ENCODE results near the gene GABARAPL1. TPM values are rescaled to one million over a fixed set of nuclear protein-coding genes. Genes with fewer than 3 reads are reported as not detected.
"Not testable (repeated sequence)": the region's sequence is repeated elsewhere in the genome, so short reads cannot be mapped to it uniquely, and the experiment has no call there.

Gene GABARAPL1
- total and polyA plus RNA-seq, 10 of the 15 experiments (the other 5 are each of a cell fraction or from before 2014, with no cell fraction given) = 0.42 to 3.7 (median 1.4) TPM

DNA sequence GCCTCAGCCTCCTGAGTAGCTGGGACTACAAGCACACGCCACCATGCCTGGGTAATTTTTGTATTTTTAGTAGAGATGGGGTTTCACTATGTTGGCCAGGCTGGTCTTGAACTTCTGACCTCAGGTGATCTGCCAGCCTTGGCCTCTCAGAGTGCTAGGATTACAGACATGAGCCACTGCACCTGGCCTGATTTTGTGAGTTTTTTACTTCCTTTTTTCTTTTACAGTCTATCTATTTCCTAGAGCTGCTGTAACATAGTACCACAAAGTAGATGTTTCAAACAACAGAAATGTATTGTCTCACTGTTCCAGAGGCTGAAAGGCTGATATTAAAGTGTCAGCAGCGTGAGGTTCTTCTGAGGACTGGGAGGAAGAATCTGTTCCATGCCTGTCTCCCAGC, 8.2 kb upstream of the GABARAPL1 start:
- H3K9me3 ChIP-seq (replicated peaks; ENCODE audit: control insufficient read depth, insufficient read depth, low read length); SMC1A ChIA-PET (ENCODE audit: uncharacterized antibody, unreplicated experiment); H3K79me2 ChIP-seq (ENCODE audit: control insufficient read depth, insufficient read depth, low read length); H3K27ac ChIP-seq (ENCODE audit: control insufficient read depth, insufficient read depth); CTCF ChIA-PET; H3K9ac ChIP-seq (ENCODE audit: control insufficient read depth, insufficient read depth, low read length); H2AFZ ChIP-seq (ENCODE audit: control insufficient read depth, low read depth, low read length); H3K4me1 ChIP-seq (ENCODE audit: control insufficient read depth, insufficient read depth, low read length); FAIRE-seq; in situ Hi-C loops (cut with MboI); ATAC-seq; H3K36me3 ChIP-seq (ENCODE audit: control insufficient read depth in 2 of 2, insufficient read depth in 2 of 2, low read length in 1 of 2); H3K4me2 ChIP-seq (ENCODE audit: control insufficient read depth, insufficient read depth); H3K4me3 ChIP-seq; intact Hi-C loops (cut with micrococcal nuclease; ENCODE audit: unreplicated experiment); POLR2A ChIA-PET; H3K27me3 ChIP-seq (replicated peaks in 1 of 2; ENCODE audit: control insufficient read depth in 2 of 2, insufficient read depth in 2 of 2, low read length in 1 of 2); H4K20me1 ChIP-seq (ENCODE audit: control insufficient read depth, insufficient read depth); BruUV-seq (replicated peaks); DNase-seq (ENCODE audit: low read depth, low spot score): not testable (repeated sequence)
- RAD21 ChIA-PET (ENCODE audit: unreplicated experiment) = interaction anchor here (1.4 kb wide), 1 partner anchor 52 kb away, joined by 3 read pairs; no protein-coding TSS in a partner anchor
- 22% methylated on average over 2 of the region's 2 CpGs for WGBS (ENCODE audit: insufficient coverage, insufficient replicate concordance, low lambda C conversion rate, missing lambda C conversion rate)

DNA sequence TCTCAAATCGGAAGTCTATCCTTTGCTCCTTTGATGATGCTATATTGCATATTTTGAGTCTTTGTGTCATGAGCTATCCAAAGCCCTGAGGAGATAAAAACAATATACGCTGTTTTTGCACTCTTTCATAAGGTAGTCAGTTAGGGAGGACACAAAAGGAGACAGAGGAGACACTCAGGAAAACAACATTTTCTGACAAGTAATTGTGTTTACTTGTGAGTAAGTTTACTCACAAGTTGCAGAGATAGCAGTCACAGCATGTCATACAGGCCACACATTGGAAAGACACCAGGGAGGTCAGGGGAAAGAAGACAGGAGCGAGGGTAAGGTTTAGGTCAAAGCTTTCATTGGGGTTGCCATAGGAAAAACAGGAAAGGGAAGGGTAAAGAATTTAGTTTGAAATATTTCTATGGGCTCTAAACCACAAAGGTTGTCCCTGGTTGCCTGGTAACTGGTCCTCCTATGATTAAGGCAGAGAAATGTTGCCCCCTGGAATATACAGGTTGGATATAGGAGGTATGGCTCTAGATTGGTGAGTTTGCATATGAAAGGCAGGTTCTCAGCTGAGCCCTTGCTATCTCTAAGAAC, 7.4 kb upstream of the GABARAPL1 start:
- FAIRE-seq = no peak
- H3K79me2 ChIP-seq (ENCODE audit: control insufficient read depth, insufficient read depth, low read length) = no peaks in the 10 kb centered on the region
- no peaks in the 10 kb centered on the region for H3K9me3 ChIP-seq (replicated peaks; ENCODE audit: control insufficient read depth, insufficient read depth, low read length)
- no peak overlapping the region for H3K4me2 ChIP-seq (ENCODE audit: control insufficient read depth, insufficient read depth)
- in situ Hi-C loops (cut with MboI) = no loop called here
- no peak overlapping the region for H3K27ac ChIP-seq (ENCODE audit: control insufficient read depth, insufficient read depth)
- intact Hi-C loops (cut with micrococcal nuclease; ENCODE audit: unreplicated experiment) = no loop called here
- H3K27me3 ChIP-seq (replicated peaks in 1 of 2; ENCODE audit: control insufficient read depth in 2 of 2, insufficient read depth in 2 of 2, low read length in 1 of 2) = no peaks in the 10 kb centered on the region; a peak in 1 of 4 replicates
- BruUV-seq (replicated peaks) = no TSS peak
- no peak overlapping the region for H2AFZ ChIP-seq (ENCODE audit: control insufficient read depth, low read depth, low read length)
- 79% methylated on average over 3 of the region's 3 CpGs for WGBS (ENCODE audit: insufficient coverage, insufficient replicate concordance, low lambda C conversion rate, missing lambda C conversion rate)
- H3K4me3 ChIP-seq = no peak overlapping the region
- ChIA-PET CTCF (no interaction called here), POLR2A (no interaction called here), RAD21 (ENCODE audit: unreplicated experiment) (no interaction called here), SMC1A (ENCODE audit: uncharacterized antibody, unreplicated experiment) (no interaction called here)
- no peak for DNase-seq (ENCODE audit: low read depth, low spot score)
- no peak overlapping the region for H3K9ac ChIP-seq (ENCODE audit: control insufficient read depth, insufficient read depth, low read length)
- H3K4me1 ChIP-seq (ENCODE audit: control insufficient read depth, insufficient read depth, low read length) = no peaks in the 10 kb centered on the region
- no peak for ATAC-seq
- H3K36me3 ChIP-seq (ENCODE audit: control insufficient read depth in 2 of 2, insufficient read depth in 2 of 2, low read length in 1 of 2) = no peaks in the 10 kb centered on the region
- no peaks in the 10 kb centered on the region for H4K20me1 ChIP-seq (ENCODE audit: control insufficient read depth, insufficient read depth)
- no peak for TF ChIP-seq TBL1XR1 (IDR thresholded peaks at IDR 0.05; ENCODE audit: low read depth, low read length)
- TF ChIP-seq, protein P1, sequence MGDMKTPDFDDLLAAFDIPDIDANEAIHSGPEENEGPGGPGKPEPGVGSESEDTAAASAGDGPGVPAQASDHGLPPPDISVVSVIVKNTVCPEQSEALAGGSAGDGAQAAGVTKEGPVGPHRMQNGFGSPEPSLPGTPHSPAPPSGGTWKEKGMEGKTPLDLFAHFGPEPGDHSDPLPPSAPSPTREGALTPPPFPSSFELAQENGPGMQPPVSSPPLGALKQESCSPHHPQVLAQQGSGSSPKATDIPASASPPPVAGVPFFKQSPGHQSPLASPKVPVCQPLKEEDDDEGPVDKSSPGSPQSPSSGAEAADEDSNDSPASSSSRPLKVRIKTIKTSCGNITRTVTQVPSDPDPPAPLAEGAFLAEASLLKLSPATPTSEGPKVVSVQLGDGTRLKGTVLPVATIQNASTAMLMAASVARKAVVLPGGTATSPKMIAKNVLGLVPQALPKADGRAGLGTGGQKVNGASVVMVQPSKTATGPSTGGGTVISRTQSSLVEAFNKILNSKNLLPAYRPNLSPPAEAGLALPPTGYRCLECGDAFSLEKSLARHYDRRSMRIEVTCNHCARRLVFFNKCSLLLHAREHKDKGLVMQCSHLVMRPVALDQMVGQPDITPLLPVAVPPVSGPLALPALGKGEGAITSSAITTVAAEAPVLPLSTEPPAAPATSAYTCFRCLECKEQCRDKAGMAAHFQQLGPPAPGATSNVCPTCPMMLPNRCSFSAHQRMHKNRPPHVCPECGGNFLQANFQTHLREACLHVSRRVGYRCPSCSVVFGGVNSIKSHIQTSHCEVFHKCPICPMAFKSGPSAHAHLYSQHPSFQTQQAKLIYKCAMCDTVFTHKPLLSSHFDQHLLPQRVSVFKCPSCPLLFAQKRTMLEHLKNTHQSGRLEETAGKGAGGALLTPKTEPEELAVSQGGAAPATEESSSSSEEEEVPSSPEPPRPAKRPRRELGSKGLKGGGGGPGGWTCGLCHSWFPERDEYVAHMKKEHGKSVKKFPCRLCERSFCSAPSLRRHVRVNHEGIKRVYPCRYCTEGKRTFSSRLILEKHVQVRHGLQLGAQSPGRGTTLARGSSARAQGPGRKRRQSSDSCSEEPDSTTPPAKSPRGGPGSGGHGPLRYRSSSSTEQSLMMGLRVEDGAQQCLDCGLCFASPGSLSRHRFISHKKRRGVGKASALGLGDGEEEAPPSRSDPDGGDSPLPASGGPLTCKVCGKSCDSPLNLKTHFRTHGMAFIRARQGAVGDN (IDR thresholded peaks at IDR 0.05) = no peak
- TF ChIP-seq, protein P2, sequence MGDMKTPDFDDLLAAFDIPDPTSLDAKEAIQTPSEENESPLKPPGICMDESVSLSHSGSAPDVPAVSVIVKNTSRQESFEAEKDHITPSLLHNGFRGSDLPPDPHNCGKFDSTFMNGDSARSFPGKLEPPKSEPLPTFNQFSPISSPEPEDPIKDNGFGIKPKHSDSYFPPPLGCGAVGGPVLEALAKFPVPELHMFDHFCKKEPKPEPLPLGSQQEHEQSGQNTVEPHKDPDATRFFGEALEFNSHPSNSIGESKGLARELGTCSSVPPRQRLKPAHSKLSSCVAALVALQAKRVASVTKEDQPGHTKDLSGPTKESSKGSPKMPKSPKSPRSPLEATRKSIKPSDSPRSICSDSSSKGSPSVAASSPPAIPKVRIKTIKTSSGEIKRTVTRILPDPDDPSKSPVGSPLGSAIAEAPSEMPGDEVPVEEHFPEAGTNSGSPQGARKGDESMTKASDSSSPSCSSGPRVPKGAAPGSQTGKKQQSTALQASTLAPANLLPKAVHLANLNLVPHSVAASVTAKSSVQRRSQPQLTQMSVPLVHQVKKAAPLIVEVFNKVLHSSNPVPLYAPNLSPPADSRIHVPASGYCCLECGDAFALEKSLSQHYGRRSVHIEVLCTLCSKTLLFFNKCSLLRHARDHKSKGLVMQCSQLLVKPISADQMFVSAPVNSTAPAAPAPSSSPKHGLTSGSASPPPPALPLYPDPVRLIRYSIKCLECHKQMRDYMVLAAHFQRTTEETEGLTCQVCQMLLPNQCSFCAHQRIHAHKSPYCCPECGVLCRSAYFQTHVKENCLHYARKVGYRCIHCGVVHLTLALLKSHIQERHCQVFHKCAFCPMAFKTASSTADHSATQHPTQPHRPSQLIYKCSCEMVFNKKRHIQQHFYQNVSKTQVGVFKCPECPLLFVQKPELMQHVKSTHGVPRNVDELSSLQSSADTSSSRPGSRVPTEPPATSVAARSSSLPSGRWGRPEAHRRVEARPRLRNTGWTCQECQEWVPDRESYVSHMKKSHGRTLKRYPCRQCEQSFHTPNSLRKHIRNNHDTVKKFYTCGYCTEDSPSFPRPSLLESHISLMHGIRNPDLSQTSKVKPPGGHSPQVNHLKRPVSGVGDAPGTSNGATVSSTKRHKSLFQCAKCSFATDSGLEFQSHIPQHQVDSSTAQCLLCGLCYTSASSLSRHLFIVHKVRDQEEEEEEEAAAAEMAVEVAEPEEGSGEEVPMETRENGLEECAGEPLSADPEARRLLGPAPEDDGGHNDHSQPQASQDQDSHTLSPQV (IDR thresholded peaks at IDR 0.05) = no peak
- no peak for TF ChIP-seq SMC3 (IDR thresholded peaks at IDR 0.05; ENCODE audit: borderline replicate concordance, low read length)
- TF ChIP-seq, protein P3, sequence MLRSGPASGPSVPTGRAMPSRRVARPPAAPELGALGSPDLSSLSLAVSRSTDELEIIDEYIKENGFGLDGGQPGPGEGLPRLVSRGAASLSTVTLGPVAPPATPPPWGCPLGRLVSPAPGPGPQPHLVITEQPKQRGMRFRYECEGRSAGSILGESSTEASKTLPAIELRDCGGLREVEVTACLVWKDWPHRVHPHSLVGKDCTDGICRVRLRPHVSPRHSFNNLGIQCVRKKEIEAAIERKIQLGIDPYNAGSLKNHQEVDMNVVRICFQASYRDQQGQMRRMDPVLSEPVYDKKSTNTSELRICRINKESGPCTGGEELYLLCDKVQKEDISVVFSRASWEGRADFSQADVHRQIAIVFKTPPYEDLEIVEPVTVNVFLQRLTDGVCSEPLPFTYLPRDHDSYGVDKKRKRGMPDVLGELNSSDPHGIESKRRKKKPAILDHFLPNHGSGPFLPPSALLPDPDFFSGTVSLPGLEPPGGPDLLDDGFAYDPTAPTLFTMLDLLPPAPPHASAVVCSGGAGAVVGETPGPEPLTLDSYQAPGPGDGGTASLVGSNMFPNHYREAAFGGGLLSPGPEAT (IDR thresholded peaks at IDR 0.05; ENCODE audit: low read depth) = no peak

All from GM12878 (cell line).